Gastrocnemius medialis (tissue), 4 donors: ENCODE data around the gene RITA1.

Experiments used
- CTCF ChIP-seq, 5 experiments: fragments of 450-650 bp in 3 of 5; fragments of 200-600 bp in 2 of 5; sonication (generic) in 2 of 5; IDR thresholded peaks in 4 of 5; conservative IDR thresholded peaks in 1 of 5; 1 replicate in 4 of 5; 2 replicates in 1 of 5; pipeline ENCODE4 v1.5.1; 2016 to 2019; ENCODE audit warnings: antibody characterized with exemption in 5 of 5, mild to moderate bottlenecking in 3 of 5, moderate library complexity in 3 of 5
- POLR2A ChIP-seq, 2 donors: fragments of 450-650 bp; IDR thresholded peaks; one replicate each; pipeline ENCODE4 v1.6.1; 2017; ENCODE audit warnings: antibody characterized with exemption in 2 of 2, mild to moderate bottlenecking in 2 of 2, moderate library complexity in 2 of 2

DNA sequence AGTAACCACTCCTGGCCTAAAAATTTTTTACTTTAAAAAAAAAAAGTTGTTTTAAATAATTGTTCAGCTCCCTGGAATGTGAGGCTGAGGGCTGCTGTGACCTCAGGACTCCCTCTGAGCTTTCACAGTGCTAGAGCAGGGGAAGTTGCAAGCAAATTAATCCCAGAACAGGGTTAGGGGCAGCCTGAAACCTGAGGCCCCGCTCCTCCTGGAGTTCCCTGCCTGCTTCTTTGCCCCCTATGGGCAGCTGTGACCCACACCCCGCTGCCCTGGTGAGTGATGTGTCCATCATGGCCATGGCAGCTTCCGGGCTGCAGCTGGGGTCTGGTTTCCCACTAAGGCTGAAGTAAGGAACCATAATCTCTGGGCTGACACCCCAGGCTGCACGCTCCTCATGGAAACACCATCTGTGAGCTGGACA is 9.5 kb downstream of the RITA1 start:
- TF ChIP-seq CTCF (IDR thresholded peaks at IDR 0.05 in 4 of 5, conservative IDR thresholded peaks at IDR 0.05 in 1 of 5) (no peak), POLR2A (IDR thresholded peaks at IDR 0.05) (no peak)
